DMS53 treated with DMSO at 0.1 percent for 48 hours (cell line): ENCODE data around the gene PSMA5.
"Not testable (repeated sequence)": the region's sequence is repeated elsewhere in the genome, so short reads cannot be mapped to it uniquely, and the experiment has no call there.

Source experiments
- DNase-seq: peaks from one replicate; lab custom pipeline; 2025; ENCODE audit not compliant: unreplicated experiment; lab: John Stamatoyannopoulos, UW

Gene PSMA5

GRCh38 chr1:109426281-109427170 lies at the start of gene PSMA5:
PSMA5 (minus strand) TSS chr1:109426448; CDS start chr1:109426330, 118 bp downstream.
- peak; percentile 98 for DNase-seq

- no peak for DNase-seq
Observed at GRCh38 chr1:109475261-109475660, 49.0 kb upstream of the PSMA5 start.

- DNase-seq: no peak
Observed at GRCh38 chr1:109474697-109475096, 48.4 kb upstream of the PSMA5 start.

- not testable (repeated sequence) for DNase-seq
Observed at GRCh38 chr1:109473284-109474057, 47.2 kb upstream of the PSMA5 start.

- no peak for DNase-seq
Observed at GRCh38 chr1:109472779-109473178, 46.5 kb upstream of the PSMA5 start.

GRCh38 chr1:109470245-109470644 lies 44.0 kb upstream of the PSMA5 start:
- DNase-seq: no peak

- DNase-seq: peak; percentile 42
Observed at GRCh38 chr1:109468903-109469302, 42.7 kb upstream of the PSMA5 start.

- DNase-seq: no peak
Observed at GRCh38 chr1:109468061-109468460, 41.8 kb upstream of the PSMA5 start.

GRCh38 chr1:109467301-109467777 lies 41.1 kb upstream of the PSMA5 start:
- no peak for DNase-seq

- no peak for DNase-seq
Observed at GRCh38 chr1:109466452-109467300, 40.4 kb upstream of the PSMA5 start, which contains the start of gene SYPL2. SYPL2 (plus strand) TSS chr1:109466546; CDS start chr1:109466844, 298 bp downstream.

GRCh38 chr1:109466125-109466451 lies 39.8 kb upstream of the PSMA5 start:
- no peak for DNase-seq

GRCh38 chr1:109457819-109458218 lies 31.6 kb upstream of the PSMA5 start:
- no peak for DNase-seq

GRCh38 chr1:109454497-109455133 lies 28.4 kb upstream of the PSMA5 start:
- DNase-seq: no peak

- DNase-seq: no peak
Observed at GRCh38 chr1:109447524-109447923, 21.3 kb upstream of the PSMA5 start.

- not testable (repeated sequence) for DNase-seq
Observed at GRCh38 chr1:109445949-109446695, 19.9 kb upstream of the PSMA5 start.

GRCh38 chr1:109444346-109444745 lies 18.1 kb upstream of the PSMA5 start:
- no peak for DNase-seq

GRCh38 chr1:109443476-109443875 lies 17.2 kb upstream of the PSMA5 start:
- no peak for DNase-seq

GRCh38 chr1:109441069-109441468 lies 14.8 kb upstream of the PSMA5 start:
- DNase-seq: no peak

- no peak for DNase-seq
Observed at GRCh38 chr1:109438798-109439297, 12.6 kb upstream of the PSMA5 start.

- no peak for DNase-seq
Observed at GRCh38 chr1:109434484-109434883, 8.2 kb upstream of the PSMA5 start.
